ENCODE results near the gene DDX25.

Gene DDX25

GRCh38 chr11:125938418-125938817 lies 34.1 kb downstream of the DDX25 start:
- no peak for DNase-seq

- no peak for DNase-seq
Observed at GRCh38 chr11:125939081-125939521, 34.8 kb downstream of the DDX25 start.

GRCh38 chr11:125940145-125940544 lies 35.8 kb downstream of the DDX25 start:
- no peak for DNase-seq

GRCh38 chr11:125941267-125941618 lies 36.9 kb downstream of the DDX25 start:
- DNase-seq: no peak

GRCh38 chr11:125941619-125942611 lies 37.6 kb downstream of the DDX25 start:
- DNase-seq: no peak

- DNase-seq: no peak
Observed at GRCh38 chr11:125942771-125943428, 38.6 kb downstream of the DDX25 start.

GRCh38 chr11:125943661-125944349 lies 39.5 kb downstream of the DDX25 start:
- DNase-seq: no peak

- DNase-seq: no peak
Observed at GRCh38 chr11:125944350-125945010, 40.2 kb downstream of the DDX25 start.

GRCh38 chr11:125945011-125945796 lies 40.9 kb downstream of the DDX25 start:
- no peak for DNase-seq

GRCh38 chr11:125945797-125946520 lies 41.7 kb downstream of the DDX25 start, which contains the start of gene VSIG10L2:
Gene VSIG10L2 (plus strand): TSS chr11:125946044. CDS start chr11:125946056, 12 bp downstream.
- no peak for DNase-seq

- DNase-seq: no peak
Observed at GRCh38 chr11:125946712-125947418, 42.6 kb downstream of the DDX25 start.

- no peak for DNase-seq
Observed at GRCh38 chr11:125947419-125948277, 43.3 kb downstream of the DDX25 start.

- no peak for DNase-seq
Observed at GRCh38 chr11:125948278-125949051, 44.2 kb downstream of the DDX25 start.

- DNase-seq: no peak
Observed at GRCh38 chr11:125949271-125950177, 45.2 kb downstream of the DDX25 start.

- DNase-seq: no peak
Observed at GRCh38 chr11:125950178-125950490, 45.8 kb downstream of the DDX25 start.

GRCh38 chr11:125950696-125951651 lies 46.7 kb downstream of the DDX25 start:
- no peak for DNase-seq

GRCh38 chr11:125951731-125952130 lies 47.4 kb downstream of the DDX25 start:
- DNase-seq: no peak

All from GF-D8 (cell line).